Spleen (tissue), 3 donors: ENCODE results near the gene EIF2B5.

ENCODE experiments used
- POLR2A ChIP-seq, 3 donors: fragments of 450-650 bp; IDR thresholded peaks; one replicate each; pipeline ENCODE4 v1.5.1; 2017; ENCODE audit warnings: antibody characterized with exemption in 3 of 3, mild to moderate bottlenecking in 1 of 3
- POLR2AphosphoS5 ChIP-seq, 3 donors: sonication (generic); formaldehyde crosslinking; IDR thresholded peaks; one replicate each; pipeline ENCODE4 v1.5.1; 2017; ENCODE audit warnings: antibody characterized with exemption in 3 of 3

GRCh38 chr3:184181596-184181995 is 46.4 kb downstream of the EIF2B5 start:
- TF ChIP-seq POLR2A (IDR thresholded peaks at IDR 0.05) = no peak
- TF ChIP-seq POLR2AphosphoS5 (IDR thresholded peaks at IDR 0.05) = no peak
